HepG2 (cell line): ENCODE results near the gene KPNA3. TPM values are rescaled to one million over a fixed set of nuclear protein-coding genes. Genes with fewer than 3 reads are reported as not detected.

Experiments used
- BORCS8-MEF2B ChIP-seq: sonication (generic); formaldehyde crosslinking; IDR thresholded peaks from 2 replicates; pipeline ENCODE4 v1.8.0; 2022; ENCODE audit warnings: mild to moderate bottlenecking, missing genetic modification reagents
- ELF4 ChIP-seq: sonication (generic); formaldehyde crosslinking; IDR thresholded peaks from 2 replicates; pipeline ENCODE4 v1.5.0; 2020; ENCODE audit warnings: missing genetic modification reagents, mild to moderate bottlenecking, moderate library complexity, borderline replicate concordance
- FLYWCH1 ChIP-seq: sonication (generic); formaldehyde crosslinking; IDR thresholded peaks from 2 replicates; pipeline ENCODE4 v1.8.1; 2023; ENCODE audit warnings: mild to moderate bottlenecking, missing genetic modification reagents
- HOXA5 ChIP-seq: sonication (generic); formaldehyde crosslinking; IDR thresholded peaks from 2 replicates; pipeline ENCODE4 v1.4.0; 2020; ENCODE audit warnings: missing genetic modification reagents
- HOXD1 ChIP-seq: sonication (generic); formaldehyde crosslinking; IDR thresholded peaks from 2 replicates; pipeline ENCODE4 v1.5.0; 2020; ENCODE audit warnings: missing genetic modification reagents
- IRF2 ChIP-seq: IDR thresholded peaks from 2 replicates; pipeline ENCODE4 v1.6.1; 2018; ENCODE audit warnings: missing genetic modification reagents, missing compliant biosample characterization
- SRSF1 ChIP-seq: fragments of 200-400 bp; formaldehyde crosslinking; optimal IDR thresholded peaks from 2 replicates; pipeline ENCODE3; 2017; ENCODE audit warnings: mild to moderate bottlenecking, low read depth, low read length, moderate library complexity
- ZNF746 ChIP-seq: sonication (generic); formaldehyde crosslinking; IDR thresholded peaks from 2 replicates; pipeline ENCODE4 v1.8.0; 2022; ENCODE audit warnings: mild to moderate bottlenecking, missing genetic modification reagents
- ZNF841 ChIP-seq: sonication (generic); formaldehyde crosslinking; IDR thresholded peaks from 2 replicates; pipeline ENCODE4 v1.8.1; 2023; ENCODE audit warnings: missing genetic modification reagents, borderline replicate concordance
- polyA plus RNA-seq, 8 experiments: library from polyadenylated mRNA; depleted of rRNA in 3 of 8; stranded (reverse) in 7 of 8; unstranded in 1 of 8; fragments of >200 nt; fragmentation: Illumina TruSeq in 4 of 8; extraction: Trizol in 4 of 8; gene quantifications; 2 replicates each; pipeline versions ENCODE4 v1.2.1 to v1.2.3, GENCODE V29; 2011 to 2016; ENCODE audit warnings: low read depth in 4 of 8, missing spikeins in 1 of 8, mixed read lengths in 1 of 8; ENCODE audit not compliant: insufficient read depth in 1 of 8
- total RNA-seq, 5 experiments: library from RNA; depleted of rRNA; stranded (reverse); fragments of >200 nt; fragmentation: Illumina TruSeq; extraction: Trizol; gene quantifications; 2 replicates each; pipeline ENCODE4 v1.2.3, GENCODE V29; 2016; ENCODE audit warnings: low read depth in 1 of 5
- TF ChIP-seq, protein P1 (sequence below): sonication (generic); formaldehyde crosslinking; IDR thresholded peaks from 2 replicates; pipeline ENCODE4 v1.4.0; 2020; ENCODE audit warnings: missing genetic modification reagents, mild to moderate bottlenecking, borderline replicate concordance
- TF ChIP-seq, protein P2 (sequence below): sonication (generic); formaldehyde crosslinking; IDR thresholded peaks from 2 replicates; pipeline ENCODE4 v1.8.0; 2022; ENCODE audit warnings: missing genetic modification reagents, mild to moderate bottlenecking, moderate library complexity, borderline replicate concordance
- TF ChIP-seq, protein P3 (sequence below): IDR thresholded peaks from 2 replicates; pipeline ENCODE4 v1.4.0; 2020; ENCODE audit warnings: mild to moderate bottlenecking, missing genetic modification reagents
- TF ChIP-seq, protein P4 (sequence below): sonication (generic); formaldehyde crosslinking; IDR thresholded peaks from 2 replicates; pipeline ENCODE4 v1.4.0; 2020; ENCODE audit warnings: mild to moderate bottlenecking, missing genetic modification reagents, borderline replicate concordance

KPNA3 gene
- total and polyA plus RNA-seq, 2 of the 13 experiments (the other 11 are each of a cell fraction or from before 2014, with no cell fraction given), result 13.0 to 28.9 TPM

DNA sequence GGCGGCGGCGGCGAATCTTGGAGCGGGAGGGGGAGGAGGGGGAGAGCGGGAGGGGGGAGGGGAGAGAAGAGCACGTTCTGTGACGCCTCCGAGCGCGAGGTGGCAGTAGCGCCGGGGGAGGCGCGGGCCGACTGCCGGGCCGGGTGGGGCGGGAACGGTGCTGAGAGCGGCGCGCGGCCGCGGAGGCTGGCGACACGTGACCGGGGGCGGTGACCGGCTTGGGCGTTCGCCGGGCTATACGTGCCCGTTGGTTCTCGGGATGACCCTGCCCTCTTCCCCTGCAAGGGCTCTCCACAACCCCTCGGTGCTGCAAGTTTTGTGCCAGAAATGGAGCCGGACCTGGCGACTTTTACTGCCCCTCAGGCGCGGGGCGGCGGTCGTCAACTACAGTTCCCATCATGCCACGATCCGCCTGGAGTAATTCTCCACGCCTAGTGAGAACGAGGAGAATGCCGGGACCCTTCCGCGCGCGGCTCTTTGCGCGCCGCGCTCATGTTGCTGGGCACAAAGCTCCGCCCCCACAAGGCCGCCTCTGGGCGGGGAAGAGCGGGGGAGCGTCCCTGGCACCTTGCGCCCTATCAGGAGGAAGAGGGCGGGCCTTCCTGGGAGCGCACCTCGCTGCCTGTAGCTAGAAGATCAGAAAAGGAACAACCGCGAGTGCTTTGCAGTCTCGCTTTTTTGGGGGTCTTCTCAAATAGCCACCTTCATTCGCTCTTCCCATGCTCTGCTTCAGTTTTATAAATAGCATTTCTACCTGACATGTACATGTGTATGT is at the start of gene KPNA3 (continued):
- no peak for TF ChIP-seq SRSF1
- TF ChIP-seq, protein P1, sequence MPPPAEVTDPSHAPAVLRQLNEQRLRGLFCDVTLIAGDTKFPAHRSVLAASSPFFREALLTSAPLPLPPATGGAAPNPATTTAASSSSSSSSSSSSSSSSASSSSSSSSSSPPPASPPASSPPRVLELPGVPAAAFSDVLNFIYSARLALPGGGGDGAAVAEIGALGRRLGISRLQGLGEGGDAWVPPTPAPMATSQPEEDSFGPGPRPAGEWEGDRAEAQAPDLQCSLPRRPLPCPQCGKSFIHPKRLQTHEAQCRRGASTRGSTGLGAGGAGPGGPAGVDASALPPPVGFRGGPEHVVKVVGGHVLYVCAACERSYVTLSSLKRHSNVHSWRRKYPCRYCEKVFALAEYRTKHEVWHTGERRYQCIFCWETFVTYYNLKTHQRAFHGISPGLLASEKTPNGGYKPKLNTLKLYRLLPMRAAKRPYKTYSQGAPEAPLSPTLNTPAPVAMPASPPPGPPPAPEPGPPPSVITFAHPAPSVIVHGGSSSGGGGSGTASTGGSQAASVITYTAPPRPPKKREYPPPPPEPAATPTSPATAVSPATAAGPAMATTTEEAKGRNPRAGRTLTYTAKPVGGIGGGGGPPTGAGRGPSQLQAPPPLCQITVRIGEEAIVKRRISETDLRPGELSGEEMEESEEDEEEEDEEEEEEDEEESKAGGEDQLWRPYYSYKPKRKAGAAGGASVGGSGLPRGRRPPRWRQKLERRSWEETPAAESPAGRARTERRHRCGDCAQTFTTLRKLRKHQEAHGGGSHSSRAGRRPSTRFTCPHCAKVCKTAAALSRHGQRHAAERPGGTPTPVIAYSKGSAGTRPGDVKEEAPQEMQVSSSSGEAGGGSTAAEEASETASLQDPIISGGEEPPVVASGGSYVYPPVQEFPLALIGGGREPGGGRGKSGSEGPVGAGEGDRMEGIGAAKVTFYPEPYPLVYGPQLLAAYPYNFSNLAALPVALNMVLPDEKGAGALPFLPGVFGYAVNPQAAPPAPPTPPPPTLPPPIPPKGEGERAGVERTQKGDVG (CRISPR knock-in tag), result no peak
- TF ChIP-seq, protein P2, sequence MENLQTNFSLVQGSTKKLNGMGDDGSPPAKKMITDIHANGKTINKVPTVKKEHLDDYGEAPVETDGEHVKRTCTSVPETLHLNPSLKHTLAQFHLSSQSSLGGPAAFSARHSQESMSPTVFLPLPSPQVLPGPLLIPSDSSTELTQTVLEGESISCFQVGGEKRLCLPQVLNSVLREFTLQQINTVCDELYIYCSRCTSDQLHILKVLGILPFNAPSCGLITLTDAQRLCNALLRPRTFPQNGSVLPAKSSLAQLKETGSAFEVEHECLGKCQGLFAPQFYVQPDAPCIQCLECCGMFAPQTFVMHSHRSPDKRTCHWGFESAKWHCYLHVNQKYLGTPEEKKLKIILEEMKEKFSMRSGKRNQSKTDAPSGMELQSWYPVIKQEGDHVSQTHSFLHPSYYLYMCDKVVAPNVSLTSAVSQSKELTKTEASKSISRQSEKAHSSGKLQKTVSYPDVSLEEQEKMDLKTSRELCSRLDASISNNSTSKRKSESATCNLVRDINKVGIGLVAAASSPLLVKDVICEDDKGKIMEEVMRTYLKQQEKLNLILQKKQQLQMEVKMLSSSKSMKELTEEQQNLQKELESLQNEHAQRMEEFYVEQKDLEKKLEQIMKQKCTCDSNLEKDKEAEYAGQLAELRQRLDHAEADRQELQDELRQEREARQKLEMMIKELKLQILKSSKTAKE, result no peak; the same call in 1 of the 2 replicates
- peak; percentile 88 for TF ChIP-seq HOXA5 (CRISPR knock-in tag)
- TF ChIP-seq ZNF746 (CRISPR knock-in tag), result 0 out of 2 replicates have a peak, but pooled peaks have one; percentile 69
- TF ChIP-seq FLYWCH1 (CRISPR knock-in tag), result no peak
- TF ChIP-seq BORCS8-MEF2B (CRISPR knock-in tag), result peak; percentile 79
- no peak for TF ChIP-seq ZNF841 (CRISPR knock-in tag)
- TF ChIP-seq, protein P3, sequence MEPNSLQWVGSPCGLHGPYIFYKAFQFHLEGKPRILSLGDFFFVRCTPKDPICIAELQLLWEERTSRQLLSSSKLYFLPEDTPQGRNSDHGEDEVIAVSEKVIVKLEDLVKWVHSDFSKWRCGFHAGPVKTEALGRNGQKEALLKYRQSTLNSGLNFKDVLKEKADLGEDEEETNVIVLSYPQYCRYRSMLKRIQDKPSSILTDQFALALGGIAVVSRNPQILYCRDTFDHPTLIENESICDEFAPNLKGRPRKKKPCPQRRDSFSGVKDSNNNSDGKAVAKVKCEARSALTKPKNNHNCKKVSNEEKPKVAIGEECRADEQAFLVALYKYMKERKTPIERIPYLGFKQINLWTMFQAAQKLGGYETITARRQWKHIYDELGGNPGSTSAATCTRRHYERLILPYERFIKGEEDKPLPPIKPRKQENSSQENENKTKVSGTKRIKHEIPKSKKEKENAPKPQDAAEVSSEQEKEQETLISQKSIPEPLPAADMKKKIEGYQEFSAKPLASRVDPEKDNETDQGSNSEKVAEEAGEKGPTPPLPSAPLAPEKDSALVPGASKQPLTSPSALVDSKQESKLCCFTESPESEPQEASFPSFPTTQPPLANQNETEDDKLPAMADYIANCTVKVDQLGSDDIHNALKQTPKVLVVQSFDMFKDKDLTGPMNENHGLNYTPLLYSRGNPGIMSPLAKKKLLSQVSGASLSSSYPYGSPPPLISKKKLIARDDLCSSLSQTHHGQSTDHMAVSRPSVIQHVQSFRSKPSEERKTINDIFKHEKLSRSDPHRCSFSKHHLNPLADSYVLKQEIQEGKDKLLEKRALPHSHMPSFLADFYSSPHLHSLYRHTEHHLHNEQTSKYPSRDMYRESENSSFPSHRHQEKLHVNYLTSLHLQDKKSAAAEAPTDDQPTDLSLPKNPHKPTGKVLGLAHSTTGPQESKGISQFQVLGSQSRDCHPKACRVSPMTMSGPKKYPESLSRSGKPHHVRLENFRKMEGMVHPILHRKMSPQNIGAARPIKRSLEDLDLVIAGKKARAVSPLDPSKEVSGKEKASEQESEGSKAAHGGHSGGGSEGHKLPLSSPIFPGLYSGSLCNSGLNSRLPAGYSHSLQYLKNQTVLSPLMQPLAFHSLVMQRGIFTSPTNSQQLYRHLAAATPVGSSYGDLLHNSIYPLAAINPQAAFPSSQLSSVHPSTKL (CRISPR knock-in tag), result peak; percentile 58; the same call in 1 of the 2 replicates
- TF ChIP-seq HOXD1, result peak; percentile 70; the same call in 1 of the 2 replicates
- TF ChIP-seq, protein P4, sequence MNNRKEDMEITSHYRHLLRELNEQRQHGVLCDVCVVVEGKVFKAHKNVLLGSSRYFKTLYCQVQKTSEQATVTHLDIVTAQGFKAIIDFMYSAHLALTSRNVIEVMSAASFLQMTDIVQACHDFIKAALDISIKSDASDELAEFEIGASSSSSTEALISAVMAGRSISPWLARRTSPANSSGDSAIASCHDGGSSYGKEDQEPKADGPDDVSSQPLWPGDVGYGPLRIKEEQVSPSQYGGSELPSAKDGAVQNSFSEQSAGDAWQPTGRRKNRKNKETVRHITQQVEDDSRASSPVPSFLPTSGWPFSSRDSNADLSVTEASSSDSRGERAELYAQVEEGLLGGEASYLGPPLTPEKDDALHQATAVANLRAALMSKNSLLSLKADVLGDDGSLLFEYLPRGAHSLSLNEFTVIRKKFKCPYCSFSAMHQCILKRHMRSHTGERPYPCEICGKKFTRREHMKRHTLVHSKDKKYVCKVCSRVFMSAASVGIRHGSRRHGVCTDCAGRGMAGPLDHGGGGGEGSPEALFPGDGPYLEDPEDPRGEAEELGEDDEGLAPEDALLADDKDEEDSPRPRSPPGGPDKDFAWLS (CRISPR knock-in tag), result no peak
- TF ChIP-seq ELF4 (CRISPR knock-in tag), result no peak
- peak; percentile 65; the same call in 1 of the 2 replicates for TF ChIP-seq IRF2 (CRISPR knock-in tag)
